H9 (cell line): ENCODE results near the gene TPSB2. TPM values are rescaled to one million over a fixed set of nuclear protein-coding genes. Genes with fewer than 3 reads are reported as not detected.
"Not testable (repeated sequence)": the region's sequence is repeated elsewhere in the genome, so short reads cannot be mapped to it uniquely, and the experiment has no call there.

Experiments
- DNase-seq: peaks from one replicate; pipeline ENCODE4 v3.0.0-alpha.2; 2017
- H2AFZ ChIP-seq: one replicate; pipeline ENCODE4 v1.6.1; 2013; ENCODE audit warnings: mild to moderate bottlenecking, low read length, control low read depth, moderate library complexity
- H2AK5ac ChIP-seq: 2 replicates; pipeline ENCODE4 v1.6.1; 2013; ENCODE audit warnings: low read length, control low read depth, mixed read lengths; ENCODE audit not compliant: insufficient read length
- H2BK120ac ChIP-seq: one replicate; pipeline ENCODE4 v1.6.1; 2013; ENCODE audit warnings: low read depth, mild to moderate bottlenecking, low read length, control low read depth, inconsistent platforms; ENCODE audit not compliant: poor library complexity, severe bottlenecking
- H2BK12ac ChIP-seq: 2 replicates; pipeline ENCODE4 v1.6.1; 2013; ENCODE audit warnings: low read length, control low read depth, mixed read lengths, low read depth; ENCODE audit not compliant: insufficient read length
- H2BK15ac ChIP-seq: 2 replicates; pipeline ENCODE4 v1.6.1; 2013; ENCODE audit warnings: low read depth, low read length, control low read depth
- H2BK20ac ChIP-seq: one replicate; pipeline ENCODE4 v1.6.1; 2013; ENCODE audit warnings: low read depth, mild to moderate bottlenecking, low read length, control low read depth, inconsistent platforms; ENCODE audit not compliant: poor library complexity, severe bottlenecking
- H2BK5ac ChIP-seq: 2 replicates; pipeline ENCODE4 v1.6.1; 2013; ENCODE audit warnings: low read length, control low read depth, mixed read lengths; ENCODE audit not compliant: insufficient read length
- H3K14ac ChIP-seq: 2 replicates; pipeline ENCODE4 v1.6.1; 2013; ENCODE audit warnings: low read length, control low read depth; ENCODE audit not compliant: insufficient read depth
- H3K18ac ChIP-seq: 2 replicates; pipeline ENCODE4 v1.6.1; 2013; ENCODE audit warnings: low read depth, mild to moderate bottlenecking, mixed read lengths, low read length, control low read depth; ENCODE audit not compliant: insufficient read length
- H3K23ac ChIP-seq: 2 replicates; pipeline ENCODE4 v1.6.1; 2013; ENCODE audit warnings: low read length, control low read depth, mixed read lengths, low read depth; ENCODE audit not compliant: insufficient read length
- H3K23me2 ChIP-seq: 2 replicates; pipeline ENCODE4 v1.6.1; 2013; ENCODE audit warnings: low read depth, mild to moderate bottlenecking, mixed read lengths, low read length, control low read depth; ENCODE audit not compliant: insufficient read length, poor library complexity, severe bottlenecking
- H3K27ac ChIP-seq: 2 replicates; pipeline ENCODE4 v1.5.1; 2013; ENCODE audit warnings: low read length, control low read depth, mixed read lengths, low read depth; ENCODE audit not compliant: insufficient read length
- H3K27me3 ChIP-seq: 2 replicates; pipeline ENCODE4 v1.6.1; 2013; ENCODE audit warnings: low read length, control low read depth, inconsistent platforms; ENCODE audit not compliant: insufficient read depth
- H3K4ac ChIP-seq: 2 replicates; pipeline ENCODE4 v1.6.1; 2013; ENCODE audit warnings: low read depth, mild to moderate bottlenecking, control low read depth, inconsistent platforms, low read length, moderate library complexity
- H3K4me1 ChIP-seq: 2 replicates; pipeline ENCODE4 v1.6.1; 2013; ENCODE audit warnings: low read length, control low read depth, inconsistent platforms; ENCODE audit not compliant: insufficient read depth
- H3K4me2 ChIP-seq: 2 replicates; pipeline ENCODE4 v1.6.1; 2013; ENCODE audit warnings: low read length, control low read depth, mixed read lengths; ENCODE audit not compliant: insufficient read length, insufficient read depth
- H3K56ac ChIP-seq: 2 replicates; pipeline ENCODE4 v1.6.1; 2013; ENCODE audit warnings: low read depth, mild to moderate bottlenecking, mixed read lengths, low read length, control low read depth; ENCODE audit not compliant: insufficient read length
- H3K79me1 ChIP-seq: 2 replicates; pipeline ENCODE4 v1.6.1; 2013; ENCODE audit warnings: low read depth, mild to moderate bottlenecking, moderate library complexity, low read length, control low read depth, inconsistent platforms; ENCODE audit not compliant: insufficient read depth, poor library complexity, severe bottlenecking
- H3K79me2 ChIP-seq: 2 replicates; pipeline ENCODE4 v1.6.1; 2013; ENCODE audit warnings: low read length, control low read depth, inconsistent platforms; ENCODE audit not compliant: insufficient read depth
- H3K9ac ChIP-seq: 2 replicates; pipeline ENCODE4 v1.6.1; 2013; ENCODE audit warnings: low read length, control low read depth, mixed read lengths; ENCODE audit not compliant: insufficient read length; ENCODE audit errors: extremely low read depth
- H3K9me3 ChIP-seq: one replicate; pipeline ENCODE4 v1.6.1; 2013; ENCODE audit warnings: low read depth, low read length, inconsistent platforms; ENCODE audit not compliant: control insufficient read depth
- H3T11ph ChIP-seq: one replicate; pipeline ENCODE4 v1.6.1; 2013; ENCODE audit warnings: mild to moderate bottlenecking, low read length, control low read depth, inconsistent platforms
- H4K20me1 ChIP-seq: one replicate; pipeline ENCODE4 v1.6.1; 2013; ENCODE audit not compliant: control insufficient read depth, insufficient read length, insufficient read depth
- H4K5ac ChIP-seq: 2 replicates; pipeline ENCODE4 v1.6.1; 2013; ENCODE audit warnings: low read depth, mild to moderate bottlenecking, mixed read lengths, low read length, control low read depth; ENCODE audit not compliant: insufficient read length
- H4K8ac ChIP-seq: replicated peaks from 2 replicates; pipeline ENCODE4 v1.6.1; 2013; ENCODE audit warnings: low read length, control low read depth, mixed read lengths, low read depth; ENCODE audit not compliant: insufficient read length
- H4K91ac ChIP-seq: 2 replicates; pipeline ENCODE4 v1.6.1; 2013; ENCODE audit warnings: low read depth, mild to moderate bottlenecking, moderate library complexity, mixed read lengths, low read length, control low read depth; ENCODE audit not compliant: insufficient read length
- H3K27ac Mint-ChIP-seq, 3 experiments: 2 replicates in 2 of 3; 3 replicates in 1 of 3; pipeline ENCODE4 v1.8.0; 2020 to 2021; ENCODE audit warnings: mixed read lengths in 3 of 3, mild to moderate bottlenecking in 1 of 3, moderate library complexity in 1 of 3
- H3K27me3 Mint-ChIP-seq: 2 replicates; pipeline ENCODE4 v1.8.0; 2021; ENCODE audit warnings: low read depth, mild to moderate bottlenecking, moderate library complexity, mixed read lengths
- H3K36me3 Mint-ChIP-seq, 3 experiments: 2 replicates in 2 of 3; 3 replicates in 1 of 3; pipeline ENCODE4 v1.8.0; 2020 to 2021; ENCODE audit warnings: low read depth in 3 of 3, mixed read lengths in 3 of 3; ENCODE audit not compliant: insufficient read depth in 1 of 3
- H3K4me1 Mint-ChIP-seq, 2 experiments: 2 replicates each; pipeline ENCODE4 v1.8.0; 2020; ENCODE audit warnings: mixed read lengths in 2 of 2
- H3K4me3 Mint-ChIP-seq, 2 experiments: 2 replicates in 1 of 2; 3 replicates in 1 of 2; pipeline ENCODE4 v1.8.0; 2020 to 2021; ENCODE audit warnings: mild to moderate bottlenecking in 2 of 2, mixed read lengths in 2 of 2, moderate library complexity in 1 of 2
- H3K9me3 Mint-ChIP-seq, 2 experiments: 2 replicates in 1 of 2; 3 replicates in 1 of 2; pipeline ENCODE4 v1.8.0; 2020; ENCODE audit warnings: mild to moderate bottlenecking in 2 of 2, mixed read lengths in 2 of 2, moderate library complexity in 1 of 2
- WGBS: extraction: QIAGEN DNeasy Blood & Tissue Kit; methylation state at CpG from one replicate; pipeline ENCODE4 v1.1.7; 2013; ENCODE audit warnings: missing lambda C conversion rate, low lambda C conversion rate, mixed read lengths; ENCODE audit not compliant: insufficient read length; ENCODE audit errors: extremely low coverage; 5-methylcytosine and 5-hydroxymethylcytosine counted together
- total RNA-seq: library from RNA; stranded (reverse); gene quantifications from 2 replicates; pipeline ENCODE4 v1.2.1, GENCODE V29; 2021

TPSB2 gene
- total RNA-seq, 1 experiment from 2014 or later: not detected

GRCh38 chr16:1243363-1243762, 13.4 kb upstream of the TPSB2 start:
- H3K27me3 Mint-ChIP-seq: peaks cover 48% of the 10 kb centered on the region

GRCh38 chr16:1241081-1241480, 11.1 kb upstream of the TPSB2 start:
- not testable (repeated sequence) for H3K14ac ChIP-seq, H4K8ac ChIP-seq, H2BK15ac ChIP-seq, H3K36me3 Mint-ChIP-seq, H3K27ac Mint-ChIP-seq, H3K4me1 ChIP-seq, H3K4ac ChIP-seq, H2BK120ac ChIP-seq, H3K79me2 ChIP-seq, H3T11ph ChIP-seq, H3K4me2 ChIP-seq, H3K9ac ChIP-seq, H3K9me3 ChIP-seq, H3K4me3 Mint-ChIP-seq, H4K20me1 ChIP-seq, H3K9me3 Mint-ChIP-seq, H3K56ac ChIP-seq, H3K27me3 ChIP-seq, H2AFZ ChIP-seq, H4K91ac ChIP-seq, H3K18ac ChIP-seq, H4K5ac ChIP-seq, H2BK5ac ChIP-seq, H2BK20ac ChIP-seq, H3K79me1 ChIP-seq, H2BK12ac ChIP-seq, H3K23me2 ChIP-seq, H3K27ac ChIP-seq, DNase-seq, H2AK5ac ChIP-seq, H3K23ac ChIP-seq
- Mint-ChIP-seq H3K4me1 (peaks cover 0 to 13% of the 10 kb centered on the region in 2 experiments; a peak in 3 of 4 replicates), H3K27me3 (peaks cover 33% of the 10 kb centered on the region)
- no CpG with 5 or more reads among the region's 15 CpGs for WGBS

More at GRCh38 chr16:1243363-1243762, 13.4 kb upstream of the TPSB2 start:
- H2AK5ac ChIP-seq, H4K8ac ChIP-seq, H3K23ac ChIP-seq, H3K18ac ChIP-seq, H3K27me3 ChIP-seq, H3K79me1 ChIP-seq, H3K79me2 ChIP-seq, H2BK120ac ChIP-seq, H3K4me1 Mint-ChIP-seq, H2BK12ac ChIP-seq, H3K9ac ChIP-seq, H2BK15ac ChIP-seq, H3K4me2 ChIP-seq, H4K5ac ChIP-seq, H2AFZ ChIP-seq, H3K23me2 ChIP-seq, H3K14ac ChIP-seq, H4K91ac ChIP-seq, H3K36me3 Mint-ChIP-seq, H3K27ac ChIP-seq, H3K56ac ChIP-seq, H3K9me3 ChIP-seq, H3K4ac ChIP-seq, DNase-seq, H4K20me1 ChIP-seq, H3K9me3 Mint-ChIP-seq, H3K4me1 ChIP-seq, H2BK20ac ChIP-seq, H3T11ph ChIP-seq, H3K4me3 Mint-ChIP-seq, H2BK5ac ChIP-seq: not testable (repeated sequence)
- WGBS: no CpG with 5 or more reads among the region's 11 CpGs
- H3K27ac Mint-ChIP-seq: peak overlapping the region in 1 of 3 experiments; percentile 70; a peak in 1 of 7 replicates
